ENCODE measurements around the gene RMDN3. TPM values are rescaled to one million over a fixed set of nuclear protein-coding genes. Genes with fewer than 3 reads are reported as not detected.

Gene RMDN3
- total RNA-seq, 1 donor = 19.9 TPM

DNA sequence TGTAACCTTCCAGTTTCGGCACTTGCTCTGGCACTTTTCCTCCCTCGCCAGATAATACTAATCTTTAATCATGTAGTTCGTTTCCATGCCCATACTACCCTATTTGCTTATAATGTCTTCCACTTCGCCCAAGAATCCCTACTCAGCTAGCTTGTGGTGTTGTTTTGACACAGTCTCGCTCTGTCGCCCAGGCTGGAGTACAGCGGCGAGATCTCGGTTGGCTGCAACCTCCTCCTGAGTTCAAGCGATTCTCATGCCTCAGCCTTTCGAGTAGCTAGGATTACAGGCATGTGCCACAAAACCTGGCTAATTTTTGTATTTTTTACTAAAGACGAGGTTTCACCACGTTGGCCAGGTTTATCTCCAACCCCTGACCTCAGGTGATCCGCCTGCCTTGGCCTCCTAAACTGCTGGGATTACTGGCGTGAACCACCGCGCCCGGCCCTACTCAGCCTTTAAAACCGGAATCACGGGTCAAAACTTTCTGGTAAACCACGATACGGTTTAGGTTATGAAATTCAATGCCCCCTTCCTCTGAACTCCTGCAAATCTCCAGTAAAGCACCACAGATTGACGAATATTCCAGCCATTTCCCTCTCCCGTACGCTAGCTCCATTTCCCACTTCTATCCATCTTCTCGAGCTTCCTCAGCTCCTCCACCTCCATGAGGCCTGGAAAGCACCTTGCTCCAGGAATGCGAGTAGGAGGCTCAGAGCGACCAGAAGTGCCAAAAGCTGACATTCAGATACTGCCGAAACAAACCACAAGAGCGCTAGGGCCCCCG, 61.0 kb downstream of the RMDN3 start:
- Histone ChIP-seq H3K4me1 (ENCODE audit: insufficient read depth, low read length) (peaks cover 15% of the 10 kb centered on the region), H3K27me3 (ENCODE audit: insufficient read depth, low read length) (no peaks in the 10 kb centered on the region), H3K27ac (ENCODE audit: low read depth, low read length) (peak overlapping the region; percentile 88), H3K79me2 (ENCODE audit: insufficient read depth, low read length) (peaks cover 29% of the 10 kb centered on the region), H3K4me2 (ENCODE audit: insufficient read depth, low read length) (peak overlapping the region; percentile 86), H2AFZ (ENCODE audit: low read length) (peak overlapping the region; percentile 80), H3K4me3 (ENCODE audit: insufficient read depth, low read length) (peak overlapping the region; percentile 96), H3K9me3 (ENCODE audit: low read depth, low read length) (no peaks in the 10 kb centered on the region), H4K20me1 (ENCODE audit: insufficient read depth, low read length) (no peaks in the 10 kb centered on the region), H3K36me3 (ENCODE audit: insufficient read depth, low read length) (peaks cover 11% of the 10 kb centered on the region)
- DNase-seq (ENCODE audit: insufficient read length, low spot score, missing footprints) = peak; percentile 55
- TF ChIP-seq, protein P1, sequence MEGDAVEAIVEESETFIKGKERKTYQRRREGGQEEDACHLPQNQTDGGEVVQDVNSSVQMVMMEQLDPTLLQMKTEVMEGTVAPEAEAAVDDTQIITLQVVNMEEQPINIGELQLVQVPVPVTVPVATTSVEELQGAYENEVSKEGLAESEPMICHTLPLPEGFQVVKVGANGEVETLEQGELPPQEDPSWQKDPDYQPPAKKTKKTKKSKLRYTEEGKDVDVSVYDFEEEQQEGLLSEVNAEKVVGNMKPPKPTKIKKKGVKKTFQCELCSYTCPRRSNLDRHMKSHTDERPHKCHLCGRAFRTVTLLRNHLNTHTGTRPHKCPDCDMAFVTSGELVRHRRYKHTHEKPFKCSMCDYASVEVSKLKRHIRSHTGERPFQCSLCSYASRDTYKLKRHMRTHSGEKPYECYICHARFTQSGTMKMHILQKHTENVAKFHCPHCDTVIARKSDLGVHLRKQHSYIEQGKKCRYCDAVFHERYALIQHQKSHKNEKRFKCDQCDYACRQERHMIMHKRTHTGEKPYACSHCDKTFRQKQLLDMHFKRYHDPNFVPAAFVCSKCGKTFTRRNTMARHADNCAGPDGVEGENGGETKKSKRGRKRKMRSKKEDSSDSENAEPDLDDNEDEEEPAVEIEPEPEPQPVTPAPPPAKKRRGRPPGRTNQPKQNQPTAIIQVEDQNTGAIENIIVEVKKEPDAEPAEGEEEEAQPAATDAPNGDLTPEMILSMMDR (IDR thresholded peaks at IDR 0.05; ENCODE audit: extremely low read depth, low read depth, low read length) = no peak

GRCh38 chr15:40691737-40692136, 63.3 kb downstream of the RMDN3 start:
- Histone ChIP-seq H3K79me2 (ENCODE audit: insufficient read depth, low read length) (peaks cover 19% of the 10 kb centered on the region), H2AFZ (ENCODE audit: low read length) (no peak overlapping the region), H3K4me2 (ENCODE audit: insufficient read depth, low read length) (no peak overlapping the region), H3K4me1 (ENCODE audit: insufficient read depth, low read length) (peaks cover 15% of the 10 kb centered on the region), H4K20me1 (ENCODE audit: insufficient read depth, low read length) (no peaks in the 10 kb centered on the region), H3K4me3 (ENCODE audit: insufficient read depth, low read length) (no peak overlapping the region), H3K27me3 (ENCODE audit: insufficient read depth, low read length) (no peaks in the 10 kb centered on the region), H3K27ac (ENCODE audit: low read depth, low read length) (no peak overlapping the region), H3K9me3 (ENCODE audit: low read depth, low read length) (no peaks in the 10 kb centered on the region), H3K36me3 (ENCODE audit: insufficient read depth, low read length) (peaks cover 8% of the 10 kb centered on the region)
- DNase-seq (ENCODE audit: insufficient read length, low spot score, missing footprints) = no peak
- TF ChIP-seq, protein P1 (IDR thresholded peaks at IDR 0.05; ENCODE audit: extremely low read depth, low read depth, low read length) = no peak

GRCh38 chr15:40688932-40689799, 65.9 kb downstream of the RMDN3 start:
- TF ChIP-seq, protein P1 (IDR thresholded peaks at IDR 0.05; ENCODE audit: extremely low read depth, low read depth, low read length) = no peak
- Histone ChIP-seq H2AFZ (ENCODE audit: low read length) (no peak overlapping the region), H4K20me1 (ENCODE audit: insufficient read depth, low read length) (no peaks in the 10 kb centered on the region), H3K27me3 (ENCODE audit: insufficient read depth, low read length) (no peaks in the 10 kb centered on the region), H3K36me3 (ENCODE audit: insufficient read depth, low read length) (peaks cover 8% of the 10 kb centered on the region), H3K4me2 (ENCODE audit: insufficient read depth, low read length) (no peak overlapping the region), H3K9me3 (ENCODE audit: low read depth, low read length) (no peaks in the 10 kb centered on the region), H3K4me3 (ENCODE audit: insufficient read depth, low read length) (no peak overlapping the region), H3K27ac (ENCODE audit: low read depth, low read length) (no peak overlapping the region), H3K79me2 (ENCODE audit: insufficient read depth, low read length) (peaks cover 7% of the 10 kb centered on the region), H3K4me1 (ENCODE audit: insufficient read depth, low read length) (peaks cover 7% of the 10 kb centered on the region)
- no peak for DNase-seq (ENCODE audit: insufficient read length, low spot score, missing footprints)

Small RNA genes lying within 50 kb of the gene (small RNA-seq; reads per million reads assigned to genes)
- gene SUMO2P15 = not detected

Other genes with a start within 250 kb of the RMDN3 start
- 16.3 and 18.6 TPM in 2 replicates for gene CCDC32, start 190.2 kb downstream of the RMDN3 start, total RNA-seq
- 9.0 and 11.5 TPM in 2 replicates for gene RPUSD2, start 186.0 kb downstream of the RMDN3 start, total RNA-seq
- 3.5 and 3.6 TPM in 2 replicates for gene KNL1, start 161.0 kb downstream of the RMDN3 start, total RNA-seq
- 1.8 TPM in 2 replicates for gene RAD51, start 60.1 kb downstream of the RMDN3 start, total RNA-seq
- gene GCHFR, start 8.8 kb upstream of the RMDN3 start, total RNA-seq = 4.4 and 4.7 TPM in 2 replicates
- under 0.01 and 0.29 TPM in 2 replicates for gene C15orf62, start 14.7 kb upstream of the RMDN3 start, total RNA-seq
- 17.4 and 18.0 TPM in 2 replicates for gene ZFYVE19, start 51.8 kb upstream of the RMDN3 start, total RNA-seq
- gene DNAJC17, start 52.2 kb upstream of the RMDN3 start, total RNA-seq = 14.8 and 15.6 TPM in 2 replicates
- gene PPP1R14D, start 73.5 kb upstream of the RMDN3 start, total RNA-seq = not detected in 2 replicates
- 0.72 and 0.88 TPM in 2 replicates for gene SPINT1, start 88.8 kb upstream of the RMDN3 start, total RNA-seq
- 0.36 TPM in 1 of 2 replicates, not detected in the other for gene RHOV, start 119.0 kb upstream of the RMDN3 start, total RNA-seq
- gene VPS18, start 139.2 kb upstream of the RMDN3 start, total RNA-seq = 55.4 and 60.8 TPM in 2 replicates
- gene DLL4, start 174.1 kb upstream of the RMDN3 start, total RNA-seq = not detected in 2 replicates
- 30.0 and 30.1 TPM in 2 replicates for gene CHAC1, start 198.2 kb upstream of the RMDN3 start, total RNA-seq